MM.1S (cell line): ENCODE results near the gene DAO.

ENCODE experiments used
- DNase-seq: peaks from one replicate; pipeline ENCODE4 v3.0.0-alpha.2; 2015
- H2AFZ ChIP-seq: fragments of 300-600 bp; sonication (generic); 2 replicates; pipeline ENCODE4 v1.6.0; 2016; ENCODE audit warnings: antibody characterized with exemption, low read length
- H3F3A ChIP-seq: fragments of 300-600 bp; sonication (generic); 2 replicates; pipeline ENCODE4 v1.6.1; 2016; ENCODE audit warnings: mild to moderate bottlenecking, antibody characterized with exemption, low read length, moderate library complexity, mixed read lengths; ENCODE audit not compliant: insufficient read depth
- H3K27ac ChIP-seq: fragments of 300-600 bp; sonication (generic); 2 replicates; pipeline ENCODE4 v1.5.1; 2016; ENCODE audit warnings: mild to moderate bottlenecking, low read length
- H3K27me3 ChIP-seq: fragments of 300-600 bp; sonication (generic); replicated peaks from 2 replicates; pipeline ENCODE4 v1.6.0; 2016; ENCODE audit warnings: low read length; ENCODE audit not compliant: insufficient read depth
- H3K36me3 ChIP-seq: fragments of 300-600 bp; sonication (generic); replicated peaks from 2 replicates; pipeline ENCODE4 v1.6.1; 2016; ENCODE audit warnings: mild to moderate bottlenecking, low read length, mixed read lengths; ENCODE audit not compliant: insufficient read depth
- H3K4me1 ChIP-seq: fragments of 300-600 bp; sonication (generic); 2 replicates; pipeline ENCODE4 v1.6.1; 2016; ENCODE audit warnings: low read length, mixed read lengths
- H3K4me2 ChIP-seq: fragments of 300-600 bp; sonication (generic); 2 replicates; pipeline ENCODE4 v1.6.0; 2016; ENCODE audit warnings: low read depth, low read length
- H3K4me3 ChIP-seq: fragments of 300-600 bp; sonication (generic); 2 replicates; pipeline ENCODE4 v1.5.1; 2016; ENCODE audit warnings: low read length, mixed read lengths
- H3K79me2 ChIP-seq: fragments of 300-600 bp; sonication (generic); 2 replicates; pipeline ENCODE4 v1.6.1; 2016; ENCODE audit warnings: mixed run types, low read length, mixed read lengths
- H3K9ac ChIP-seq: fragments of 300-600 bp; sonication (generic); 2 replicates; pipeline ENCODE4 v1.6.1; 2016; ENCODE audit warnings: low read length, mixed read lengths
- H3K9me2 ChIP-seq: fragments of 300-600 bp; sonication (generic); replicated peaks from 2 replicates; pipeline ENCODE4 v1.6.1; 2016; ENCODE audit warnings: mild to moderate bottlenecking, low read length, mixed read lengths; ENCODE audit not compliant: insufficient read depth
- H3K9me3 ChIP-seq: fragments of 300-600 bp; sonication (generic); replicated peaks from 2 replicates; pipeline ENCODE4 v1.6.1; 2016; ENCODE audit warnings: mild to moderate bottlenecking, low read length, mixed read lengths; ENCODE audit not compliant: insufficient read depth
- H4K20me1 ChIP-seq: fragments of 300-600 bp; sonication (generic); 2 replicates; pipeline ENCODE4 v1.6.1; 2016; ENCODE audit warnings: mild to moderate bottlenecking, low read length, moderate library complexity, mixed read lengths; ENCODE audit not compliant: insufficient read depth
- CTCF ChIP-seq: fragments of 300-600 bp; sonication (generic); IDR thresholded peaks from 2 replicates; pipeline ENCODE4 v1.5.1; 2016; ENCODE audit warnings: antibody characterized with exemption, low read length, mixed read lengths
- EZH2 ChIP-seq: fragments of 300-600 bp; sonication (generic); optimal IDR thresholded peaks from 2 replicates; pipeline ENCODE3; 2017; ENCODE audit warnings: low read depth, mild to moderate bottlenecking, antibody characterized with exemption, low read length, mixed read lengths
- EZH2phosphoT487 ChIP-seq: fragments of 300-600 bp; sonication (generic); IDR thresholded peaks from 2 replicates; pipeline ENCODE4 v1.6.1; 2018; ENCODE audit warnings: antibody characterized with exemption, low read length

The DAO gene

GRCh38 chr12:108853426-108853825 is 26.5 kb upstream of the DAO start:
- peaks cover 57% of the 10 kb centered on the region for H3K79me2 ChIP-seq
- H3F3A ChIP-seq: no peaks in the 10 kb centered on the region
- TF ChIP-seq EZH2phosphoT487 (no peak), CTCF (no peak), EZH2 (no peak)
- H3K9ac ChIP-seq: no peak overlapping the region
- H4K20me1 ChIP-seq: no peaks in the 10 kb centered on the region; the same call in 1 of the 2 replicates
- peaks cover 8% of the 10 kb centered on the region; the same call in 1 of the 2 replicates for H3K4me1 ChIP-seq
- H3K4me3 ChIP-seq: no peak overlapping the region
- H3K36me3 ChIP-seq: no peaks in the 10 kb centered on the region; the same call in 1 of the 2 replicates
- no peak overlapping the region for H3K27ac ChIP-seq
- H3K4me2 ChIP-seq: no peak overlapping the region
- DNase-seq: no peak
- H3K9me3 ChIP-seq: no peaks in the 10 kb centered on the region
- no peak overlapping the region for H2AFZ ChIP-seq
- H3K27me3 ChIP-seq: no peaks in the 10 kb centered on the region
- H3K9me2 ChIP-seq: no peaks in the 10 kb centered on the region

GRCh38 chr12:108853981-108854446 is 25.9 kb upstream of the DAO start:
- H3K4me2 ChIP-seq: no peak overlapping the region
- no peak overlapping the region for H3K27ac ChIP-seq
- H3K9me3 ChIP-seq: no peaks in the 10 kb centered on the region
- no peak for TF ChIP-seq EZH2
- no peak for TF ChIP-seq CTCF
- no peaks in the 10 kb centered on the region; the same call in 1 of the 2 replicates for H3K36me3 ChIP-seq
- no peak for DNase-seq
- H3K4me1 ChIP-seq: peaks cover 9% of the 10 kb centered on the region; the same call in 1 of the 2 replicates
- H3K79me2 ChIP-seq: peaks cover 53% of the 10 kb centered on the region
- H4K20me1 ChIP-seq: no peaks in the 10 kb centered on the region; the same call in 1 of the 2 replicates
- no peak overlapping the region for H2AFZ ChIP-seq
- H3K9me2 ChIP-seq: no peaks in the 10 kb centered on the region
- no peaks in the 10 kb centered on the region for H3F3A ChIP-seq
- H3K4me3 ChIP-seq: no peak overlapping the region
- H3K9ac ChIP-seq: no peak overlapping the region
- H3K27me3 ChIP-seq: no peaks in the 10 kb centered on the region

- TF ChIP-seq EZH2phosphoT487: no peak
- no peak for TF ChIP-seq CTCF
- no peak overlapping the region for H3K9ac ChIP-seq
- no peaks in the 10 kb centered on the region for H3K36me3 ChIP-seq
- no peak for DNase-seq
- no peaks in the 10 kb centered on the region for H3K9me2 ChIP-seq
- H4K20me1 ChIP-seq: no peaks in the 10 kb centered on the region; the same call in 1 of the 2 replicates
- H2AFZ ChIP-seq: no peak overlapping the region
- H3K4me1 ChIP-seq: peaks cover 9% of the 10 kb centered on the region; the same call in 1 of the 2 replicates
- no peaks in the 10 kb centered on the region for H3F3A ChIP-seq
- no peak overlapping the region for H3K4me3 ChIP-seq
- H3K27me3 ChIP-seq: no peaks in the 10 kb centered on the region
- H3K4me2 ChIP-seq: no peak overlapping the region
- H3K9me3 ChIP-seq: no peaks in the 10 kb centered on the region
- no peak overlapping the region for H3K27ac ChIP-seq
- peaks cover 52% of the 10 kb centered on the region for H3K79me2 ChIP-seq
Observed at GRCh38 chr12:108854451-108855283, 25.2 kb upstream of the DAO start.
